Panc1 (cell line): ENCODE data around the gene CLDN22.

ENCODE experiments used
- CTCF ChIP-seq: fragments of 450-650 bp; IDR thresholded peaks from 2 replicates; pipeline ENCODE4 v1.5.1; 2017; ENCODE audit warnings: mild to moderate bottlenecking
- POLR2AphosphoS5 ChIP-seq: IDR thresholded peaks from 2 replicates; pipeline ENCODE4 v1.6.1; 2012; ENCODE audit warnings: mild to moderate bottlenecking, low read depth, low read length, moderate library complexity
- REST ChIP-seq, 2 experiments: IDR thresholded peaks; 2 replicates each; pipeline ENCODE4 v1.6.1; 2011 to 2012; ENCODE audit warnings: low read depth in 2 of 2, control low read depth in 1 of 2, low read length in 1 of 2, mild to moderate bottlenecking in 1 of 2, moderate library complexity in 1 of 2; ENCODE audit not compliant: insufficient read depth in 1 of 2
- SIN3A ChIP-seq: IDR thresholded peaks from 2 replicates; pipeline ENCODE4 v1.6.1; 2012; ENCODE audit warnings: low read depth, mild to moderate bottlenecking, low read length, moderate library complexity, borderline replicate concordance; ENCODE audit not compliant: insufficient read depth
- TCF7L2 ChIP-seq: IDR thresholded peaks from 2 replicates; pipeline ENCODE4 v1.6.1; 2011; ENCODE audit warnings: mild to moderate bottlenecking, low read depth, low read length, inconsistent platforms

DNA sequence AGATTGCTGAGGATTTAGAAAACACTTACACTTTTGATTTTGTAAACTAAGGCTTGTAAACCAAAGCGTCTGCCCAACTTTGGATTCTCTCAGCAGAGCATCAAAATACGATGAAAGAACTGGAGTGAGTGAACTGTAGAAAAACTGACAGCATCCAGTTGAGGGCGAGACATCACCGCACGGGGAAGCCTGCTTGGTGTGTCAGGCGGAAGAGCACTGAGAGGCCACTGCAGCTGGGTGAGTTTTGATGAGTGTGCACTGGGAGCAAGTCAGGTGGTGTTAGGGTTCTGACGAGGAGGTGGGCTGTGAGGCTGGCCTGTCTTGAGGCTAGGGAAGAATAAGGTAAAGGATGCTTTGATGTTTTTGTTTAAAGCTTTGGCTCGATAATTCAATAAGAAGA lies 49.0 kb upstream of the CLDN22 start:
- TF ChIP-seq CTCF: no peak
- no peak for TF ChIP-seq POLR2AphosphoS5
- no peak for TF ChIP-seq REST (IDR thresholded peaks at IDR 0.05; ENCODE audit: insufficient read depth in 1 of 2, low read depth in 2 of 2, low read length in 1 of 2)
- TF ChIP-seq SIN3A: no peak
- TF ChIP-seq TCF7L2: no peak
